Spleen (tissue), 11 donors: ENCODE results near the gene NCBP2. TPM values are rescaled to one million over a fixed set of nuclear protein-coding genes. Genes with fewer than 3 reads are reported as not detected.

Experiments
- DNase-seq: peaks from one replicate; pipeline ENCODE4 v3.0.0-alpha.2; 2020
- H3K27ac ChIP-seq, 8 donors: fragments of 200-600 bp; sonication (generic) in 7 of 8; 1 replicate in 4 of 8; 2 replicates in 4 of 8; pipeline versions ENCODE4 v1.5.0 to v1.8.0; 2016 to 2021; ENCODE audit warnings: inconsistent platforms in 4 of 8, mild to moderate bottlenecking in 4 of 8, moderate library complexity in 1 of 8
- H3K27me3 ChIP-seq, 7 donors: fragments of 200-600 bp; sonication (generic) in 6 of 7; replicated peaks in 1 of 7; 1 replicate in 4 of 7; 2 replicates in 3 of 7; pipeline versions ENCODE4 v1.5.0 to v1.8.0; 2016 to 2021; ENCODE audit warnings: inconsistent platforms in 3 of 7, mild to moderate bottlenecking in 1 of 7
- H3K36me3 ChIP-seq, 6 donors: fragments of 200-600 bp; sonication (generic) in 5 of 6; 1 replicate in 4 of 6; 2 replicates in 2 of 6; pipeline versions ENCODE4 v1.5.0 to v1.8.0; 2016 to 2021; ENCODE audit warnings: inconsistent platforms in 2 of 6
- H3K4me1 ChIP-seq, 6 donors: fragments of 200-600 bp; sonication (generic) in 5 of 6; 1 replicate in 3 of 6; 2 replicates in 3 of 6; pipeline versions ENCODE4 v1.5.0 to v1.8.0; 2016 to 2021; ENCODE audit warnings: inconsistent platforms in 3 of 6
- H3K4me3 ChIP-seq, 8 donors: fragments of 200-600 bp; sonication (generic) in 7 of 8; 1 replicate in 4 of 8; 2 replicates in 4 of 8; pipeline versions ENCODE4 v1.5.0 to v1.8.0; 2016 to 2021; ENCODE audit warnings: inconsistent platforms in 4 of 8, mild to moderate bottlenecking in 4 of 8, moderate library complexity in 2 of 8
- H3K9me3 ChIP-seq, 8 donors: fragments of 200-600 bp; sonication (generic) in 7 of 8; 1 replicate in 4 of 8; 2 replicates in 4 of 8; pipeline versions ENCODE4 v1.5.0 to v1.8.0; 2016 to 2021; ENCODE audit warnings: inconsistent platforms in 4 of 8
- CTCF ChIP-seq, 11 experiments: fragments of 200-600 bp in 7 of 11; fragments of 450-650 bp in 4 of 11; sonication (generic) in 4 of 11; IDR thresholded peaks in 8 of 11; conservative IDR thresholded peaks in 3 of 11; 1 replicate in 7 of 11; 2 replicates in 4 of 11; pipeline versions ENCODE4 v1.4.0 to v1.8.0; 2016 to 2021; ENCODE audit warnings: antibody characterized with exemption in 11 of 11, inconsistent platforms in 4 of 11, mild to moderate bottlenecking in 1 of 11
- POLR2A ChIP-seq, 3 donors: fragments of 450-650 bp; IDR thresholded peaks; one replicate each; pipeline ENCODE4 v1.5.1; 2017; ENCODE audit warnings: antibody characterized with exemption in 3 of 3, mild to moderate bottlenecking in 1 of 3
- POLR2AphosphoS5 ChIP-seq, 3 donors: sonication (generic); formaldehyde crosslinking; IDR thresholded peaks; one replicate each; pipeline ENCODE4 v1.5.1; 2017; ENCODE audit warnings: antibody characterized with exemption in 3 of 3
- WGBS, 5 donors: extraction: QIAGEN DNeasy Blood & Tissue Kit in 3 of 5; methylation state at CpG; one replicate each; pipeline versions ENCODE4 v1.1.5 to v1.1.7; 2013 to 2018; 5-methylcytosine and 5-hydroxymethylcytosine counted together
- intact Hi-C: fragments of 100-400 bp; cut with DNase I; formaldehyde crosslinking; loops from one replicate; pipeline ENCODE4 v1.15.0; 2023; ENCODE audit warnings: low total_unique reads
- polyA plus RNA-seq, 3 donors: library from polyadenylated mRNA; stranded (reverse); fragments of 200-250 nt; gene quantifications; one replicate each; pipeline ENCODE4 v1.2.1, GENCODE V29; 2013
- total RNA-seq, 7 donors: library from RNA; depleted of rRNA in 3 of 7; stranded (reverse); fragments of >200 nt in 3 of 7; fragmentation: NEBNext Ultra II Directional in 4 of 7; extraction: Animal tissue kit (Norgen Biotek cat#: 25700) in 4 of 7; gene quantifications; one replicate each; pipeline versions ENCODE4 v1.1.0 to v1.2.1, GENCODE V29; 2016 to 2021
- donor health status: healthy with polysubstance abuse.
- donor health status: DM: no; HTN: no; CAD: no; lungs with moderate emphysema.
- donor health status: DM: no; HTN: no; CAD: no.
- donor health status: Bipolar disorder and iron deficiency.
- donor health status: healthy.
- donor health status: DM: no; HTN: no; CAD: no.
- donor health status: DM: yes; HTN: yes; CAD: no.

The NCBP2 gene
- total and polyA plus RNA-seq, 10 donors: 44.6 to 61.1 (median 49.9) TPM

- TF ChIP-seq POLR2A (IDR thresholded peaks at IDR 0.05): no peak
- peaks cover 3 to 44% (median 21%) of the 10 kb centered on the region in 6 donors for H3K36me3 ChIP-seq
- no peak overlapping the region for H3K4me3 ChIP-seq
- H3K9me3 ChIP-seq: no peaks in the 10 kb centered on the region
- no peaks in the 10 kb centered on the region for H3K27me3 ChIP-seq
- WGBS, 5 donors: 93 to 98% (median 96%) methylated on average over 6 of the region's 6 CpGs
- intact Hi-C loops: no loop called here
- no peak overlapping the region for H3K27ac ChIP-seq
- peaks cover 3 to 21% (median 5%) of the 10 kb centered on the region in 6 donors for H3K4me1 ChIP-seq
- no peak for DNase-seq
These were observed 46.1 kb downstream of the NCBP2 start for GRCh38 chr3:196896229-196896628.

GRCh38 chr3:196894557-196895295, 47.6 kb downstream of the NCBP2 start:
- no peaks in the 10 kb centered on the region for H3K9me3 ChIP-seq
- WGBS, 5 donors: 82 to 94% (median 91%) methylated on average over 12 to 13 of the region's 13 CpGs
- H3K4me1 ChIP-seq: peaks cover 5 to 29% (median 7%) of the 10 kb centered on the region in 6 donors
- H3K27ac ChIP-seq: no peak overlapping the region
- H3K27me3 ChIP-seq: no peaks in the 10 kb centered on the region
- no peak overlapping the region for H3K4me3 ChIP-seq
- TF ChIP-seq CTCF (IDR thresholded peaks at IDR 0.05 in 8 of 11, conservative IDR thresholded peaks at IDR 0.05 in 3 of 11): no peak
- TF ChIP-seq POLR2AphosphoS5 (IDR thresholded peaks at IDR 0.05): no peak
- TF ChIP-seq POLR2A (IDR thresholded peaks at IDR 0.05): no peak
- intact Hi-C loops: no loop called here
- no peak for DNase-seq
- H3K36me3 ChIP-seq: peaks cover 0 to 38% (median 7%) of the 10 kb centered on the region in 6 donors

- peaks cover 0 to 60% (median 24%) of the 10 kb centered on the region in 6 donors for H3K36me3 ChIP-seq
- 90 to 96% (median 91%) methylated on average over 6 of the region's 6 CpGs for WGBS, 5 donors
- H3K4me3 ChIP-seq: no peak overlapping the region
- H3K27me3 ChIP-seq: no peaks in the 10 kb centered on the region
- H3K27ac ChIP-seq: no peak overlapping the region
- peaks cover 5 to 59% (median 18%) of the 10 kb centered on the region in 6 donors for H3K4me1 ChIP-seq
- intact Hi-C loops: no loop called here
- TF ChIP-seq POLR2AphosphoS5 (IDR thresholded peaks at IDR 0.05): no peak
- TF ChIP-seq POLR2A (IDR thresholded peaks at IDR 0.05): no peak
- TF ChIP-seq CTCF (IDR thresholded peaks at IDR 0.05 in 8 of 11, conservative IDR thresholded peaks at IDR 0.05 in 3 of 11): no peak
- DNase-seq: no peak
- H3K9me3 ChIP-seq: no peaks in the 10 kb centered on the region
These were observed 52.3 kb downstream of the NCBP2 start for GRCh38 chr3:196889844-196890708.

- intact Hi-C loops: no loop called here
- H3K4me1 ChIP-seq: peaks cover 0 to 57% (median 14%) of the 10 kb centered on the region in 6 donors
- DNase-seq: no peak
- no peak for TF ChIP-seq CTCF (IDR thresholded peaks at IDR 0.05 in 8 of 11, conservative IDR thresholded peaks at IDR 0.05 in 3 of 11)
- no peak for TF ChIP-seq POLR2A (IDR thresholded peaks at IDR 0.05)
- no peak for TF ChIP-seq POLR2AphosphoS5 (IDR thresholded peaks at IDR 0.05)
- WGBS, 5 donors: 32 to 58% (median 51%) methylated on average over 4 of the region's 4 CpGs
- H3K27me3 ChIP-seq: no peaks in the 10 kb centered on the region
- peaks cover 0 to 69% (median 22%) of the 10 kb centered on the region in 6 donors for H3K36me3 ChIP-seq
- no peak overlapping the region for H3K4me3 ChIP-seq
- H3K27ac ChIP-seq: peak overlapping the region in 4 of 8 donors; percentile 6 to 56 (median 24)
- H3K9me3 ChIP-seq: no peaks in the 10 kb centered on the region
These were observed 56.2 kb downstream of the NCBP2 start for GRCh38 chr3:196886144-196886543.

Other genes with a start within 250 kb of the NCBP2 start
- 1 to 10 TPM; 2.3 to 6.4 (median 3.4) TPM for gene CEP19, start 230.3 kb downstream of the NCBP2 start, total RNA-seq
- gene CEP19, start 230.3 kb downstream of the NCBP2 start, polyA plus RNA-seq: 1 to 10 TPM in 2 of 3 donors, under 1 TPM in 1; 0.68 to 2.9 (median 1.2) TPM
- 10 to 100 TPM; 14.1 to 29.2 (median 17.8) TPM for gene PIGX, start 230.2 kb downstream of the NCBP2 start, total RNA-seq
- gene PIGX, start 230.2 kb downstream of the NCBP2 start, polyA plus RNA-seq: 1 to 10 TPM; 4.5 to 6.7 (median 5.3) TPM
- 100 to 1,000 TPM in 5 of 7 donors, 10 to 100 TPM in 2; 95.1 to 113 (median 108) TPM for gene PAK2, start 202.7 kb downstream of the NCBP2 start, total RNA-seq
- 10 to 100 TPM; 21.2 to 34.9 (median 25.1) TPM for gene PAK2, start 202.7 kb downstream of the NCBP2 start, polyA plus RNA-seq
- gene SENP5, start 74.6 kb downstream of the NCBP2 start, total RNA-seq: 10 to 100 TPM; 41.7 to 59.6 (median 52.5) TPM
- gene SENP5, start 74.6 kb downstream of the NCBP2 start, polyA plus RNA-seq: 1 to 10 TPM; 5.0 to 8.7 (median 5.5) TPM
- gene PIGZ, start 26.3 kb upstream of the NCBP2 start, total RNA-seq: 1 to 10 TPM; 2.0 to 5.1 (median 2.6) TPM
- 1 to 10 TPM; 2.0 to 2.6 (median 2.2) TPM for gene PIGZ, start 26.3 kb upstream of the NCBP2 start, polyA plus RNA-seq
- 1 to 10 TPM in 5 of 7 donors, under 1 TPM in 2; 0.65 to 3.9 (median 1.8) TPM for gene MELTF, start 87.3 kb upstream of the NCBP2 start, total RNA-seq
- gene MELTF, start 87.3 kb upstream of the NCBP2 start, polyA plus RNA-seq: under 1 TPM; 0.41 to 0.77 (median 0.67) TPM